Breast epithelium (tissue), 4 donors: ENCODE measurements around the gene SLC43A2. TPM values are rescaled to one million over a fixed set of nuclear protein-coding genes. Genes with fewer than 3 reads are reported as not detected.
"Not testable (repeated sequence)": the region's sequence is repeated elsewhere in the genome, so short reads cannot be mapped to it uniquely, and the experiment has no call there.

Experiments
- DNase-seq, 2 donors: peaks; one replicate each; pipeline ENCODE4 v3.0.0-alpha.2; 2019; ENCODE audit warnings: low spot score in 2 of 2
- H3K27ac ChIP-seq, 2 donors: fragments of 200-600 bp; sonication (generic) in 1 of 2; one replicate each; pipeline ENCODE4 v1.5.1; 2016 to 2019; ENCODE audit warnings: mild to moderate bottlenecking in 1 of 2
- H3K27me3 ChIP-seq, 2 donors: fragments of 200-600 bp; sonication (generic) in 1 of 2; one replicate each; pipeline versions ENCODE4 v1.5.1 to v1.6.0; 2017 to 2019; ENCODE audit warnings: control low read depth in 1 of 2, mild to moderate bottlenecking in 1 of 2
- H3K36me3 ChIP-seq: fragments of 200-600 bp; one replicate; pipeline ENCODE4 v1.5.1; 2019
- H3K4me1 ChIP-seq, 2 donors: fragments of 200-600 bp; sonication (generic); one replicate each; pipeline ENCODE4 v1.5.1; 2016 to 2019; ENCODE audit warnings: control low read depth in 1 of 2
- H3K4me3 ChIP-seq, 3 donors: fragments of 200-600 bp; sonication (generic); 1 replicate in 2 of 3; 2 replicates in 1 of 3; pipeline ENCODE4 v1.5.1; 2016 to 2019; ENCODE audit warnings: mild to moderate bottlenecking in 3 of 3, moderate library complexity in 2 of 3
- H3K9me3 ChIP-seq, 2 donors: fragments of 200-600 bp; sonication (generic) in 1 of 2; one replicate each; pipeline ENCODE4 v1.5.1; 2016 to 2019; ENCODE audit warnings: control low read depth in 1 of 2
- CTCF ChIP-seq, 3 donors: fragments of 450-650 bp; IDR thresholded peaks; one replicate each; pipeline ENCODE4 v1.5.1; 2016 to 2017; ENCODE audit warnings: antibody characterized with exemption in 3 of 3, mild to moderate bottlenecking in 3 of 3, moderate library complexity in 3 of 3
- POLR2A ChIP-seq: fragments of 450-650 bp; IDR thresholded peaks from one replicate; pipeline ENCODE4 v1.6.1; 2016; ENCODE audit warnings: antibody characterized with exemption, mild to moderate bottlenecking, moderate library complexity
- POLR2AphosphoS5 ChIP-seq, 3 donors: sonication (generic); formaldehyde crosslinking; IDR thresholded peaks; one replicate each; pipeline ENCODE4 v1.6.1; 2017; ENCODE audit warnings: antibody characterized with exemption in 3 of 3
- intact Hi-C: fragments of 100-400 bp; cut with DNase I; formaldehyde crosslinking; loops from one replicate; pipeline ENCODE4 v1.15.1; 2023; ENCODE audit warnings: low total_unique reads
- total RNA-seq, 3 donors: library from RNA; depleted of rRNA; stranded (reverse); fragments of >200 nt; gene quantifications; one replicate each; pipeline ENCODE4 v1.1.0, GENCODE V29; 2016

The SLC43A2 gene
- total RNA-seq, 3 donors from 2014 or later, result 13.8 to 18.9 (median 14.9) TPM

DNA sequence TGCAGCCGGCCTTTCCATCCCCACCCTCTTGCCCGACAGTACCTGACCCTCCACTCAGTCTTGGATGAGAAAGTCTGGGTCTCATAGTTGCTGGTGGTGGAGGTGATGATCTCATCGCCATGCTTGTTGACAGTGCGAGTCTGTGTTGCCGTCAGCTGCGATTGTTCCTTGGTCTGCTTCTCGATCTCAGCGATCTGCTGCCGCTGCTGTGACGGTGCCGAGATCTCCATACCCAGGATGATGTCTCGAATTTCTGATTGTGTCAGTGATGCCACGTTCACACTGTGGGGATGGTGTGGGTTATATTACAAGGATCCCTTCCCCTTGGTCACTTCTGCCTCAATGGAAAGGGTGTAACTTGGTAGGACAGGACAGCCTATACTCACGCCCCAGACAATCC, 25.1 kb upstream of the SLC43A2 start:
- intact Hi-C loops, result no loop called here

DNA sequence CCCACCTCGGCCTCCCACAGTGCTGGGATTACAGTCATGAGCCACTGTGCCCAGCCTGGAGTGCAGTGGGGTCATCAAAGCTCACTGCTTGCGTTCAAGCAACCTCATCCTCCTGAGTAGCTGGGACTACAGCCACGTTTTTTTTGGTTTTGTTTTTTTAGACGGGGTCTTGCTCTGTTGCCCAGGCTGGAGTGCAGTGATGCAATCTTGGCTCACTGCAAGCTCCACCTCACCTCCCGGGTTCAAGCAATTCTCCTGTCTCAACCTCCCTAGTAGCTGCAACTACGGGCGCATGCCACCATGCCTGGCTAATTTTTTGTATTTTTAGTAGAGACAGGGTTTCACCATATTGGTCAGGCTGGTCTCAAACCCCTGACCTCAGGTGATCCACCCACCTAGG, 24.2 kb upstream of the SLC43A2 start:
- intact Hi-C loops, H3K4me1 ChIP-seq, DNase-seq, H3K9me3 ChIP-seq, H3K27me3 ChIP-seq, H3K4me3 ChIP-seq, H3K27ac ChIP-seq: not testable (repeated sequence)
- peaks cover 13% of the 10 kb centered on the region for H3K36me3 ChIP-seq

More for the DNA sequence above, 25.1 kb upstream of the SLC43A2 start:
- TF ChIP-seq POLR2A (no peak), CTCF (IDR thresholded peaks at IDR 0.05) (no peak), POLR2AphosphoS5 (IDR thresholded peaks at IDR 0.05) (no peak)
- Histone ChIP-seq H3K4me3 (no peak overlapping the region), H3K27ac (no peak overlapping the region), H3K36me3 (peaks cover 13% of the 10 kb centered on the region), H3K4me1 (peaks cover 0 to 6% of the 10 kb centered on the region in 2 donors), H3K9me3 (no peaks in the 10 kb centered on the region), H3K27me3 (no peaks in the 10 kb centered on the region)
- no peak for DNase-seq

- H3K9me3 ChIP-seq, result no peaks in the 10 kb centered on the region
- intact Hi-C loops, result no loop called here
- H3K4me3 ChIP-seq, result no peak overlapping the region
- H3K27ac ChIP-seq, result peak overlapping the region; percentile 91 to 92
- H3K36me3 ChIP-seq, result peaks cover 13% of the 10 kb centered on the region
- TF ChIP-seq POLR2A (no peak), POLR2AphosphoS5 (IDR thresholded peaks at IDR 0.05) (no peak), CTCF (IDR thresholded peaks at IDR 0.05) (no peak)
- no peaks in the 10 kb centered on the region for H3K27me3 ChIP-seq
- H3K4me1 ChIP-seq, result peaks cover 0 to 6% of the 10 kb centered on the region in 2 donors
- DNase-seq, result no peak
Observed at GRCh38 chr17:1651559-1651844, 22.9 kb upstream of the SLC43A2 start.

GRCh38 chr17:1650731-1651558, 22.3 kb upstream of the SLC43A2 start:
- intact Hi-C loops, result no loop called here
- DNase-seq, result no peak
- Histone ChIP-seq H3K9me3 (no peaks in the 10 kb centered on the region), H3K4me1 (peaks cover 0 to 6% of the 10 kb centered on the region in 2 donors), H3K36me3 (peaks cover 13% of the 10 kb centered on the region), H3K27ac (peak overlapping the region; percentile 91 to 92), H3K4me3 (peak overlapping the region in 1 of 3 donors; percentile 73), H3K27me3 (no peaks in the 10 kb centered on the region)
- no peak for TF ChIP-seq POLR2AphosphoS5 (IDR thresholded peaks at IDR 0.05)
- TF ChIP-seq POLR2A, result no peak
- TF ChIP-seq CTCF (IDR thresholded peaks at IDR 0.05), result no peak

GRCh38 chr17:1649844-1650501, 21.3 kb upstream of the SLC43A2 start, which contains the start of gene RILP:
TSS of gene RILP (minus strand) at chr17:1649866. CDS start at chr17:1649804, 62 bp downstream.
- TF ChIP-seq CTCF (IDR thresholded peaks at IDR 0.05) (no peak), POLR2A (no peak), POLR2AphosphoS5 (IDR thresholded peaks at IDR 0.05) (peak in 2 of 3 donors; percentile 23 to 43)
- H3K4me3 ChIP-seq, result peak within 1 kb of the TSS; percentile 73 to 80 (median 75)
- no peaks in the 10 kb centered on the region for H3K9me3 ChIP-seq
- intact Hi-C loops, result loop anchor here (10.0 kb wide), 1 partner anchor 385 kb away; no protein-coding TSS in a partner anchor
- no peaks in the 10 kb centered on the region for H3K27me3 ChIP-seq
- peaks cover 13% of the 10 kb centered on the region for H3K36me3 ChIP-seq
- DNase-seq, result peak; percentile 88 to 92
- H3K4me1 ChIP-seq, result peaks cover 0 to 6% of the 10 kb centered on the region in 2 donors
- peak within 1 kb of the TSS; percentile 91 to 92 for H3K27ac ChIP-seq
